Left hindlimb (tissue), 1 donor: ENCODE measurements around the gene ZNF273.
A peak's percentile ranks its signal among the peaks of the same experiment; 100 is the strongest.
"Not testable (repeated sequence)": the region's sequence is repeated elsewhere in the genome, so short reads cannot be mapped to it uniquely, and the experiment has no call there.

Experiments used
- DNase-seq: peaks from one replicate; pipeline ENCODE4 v3.0.0-alpha.2; 2018

The ZNF273 gene

DNA sequence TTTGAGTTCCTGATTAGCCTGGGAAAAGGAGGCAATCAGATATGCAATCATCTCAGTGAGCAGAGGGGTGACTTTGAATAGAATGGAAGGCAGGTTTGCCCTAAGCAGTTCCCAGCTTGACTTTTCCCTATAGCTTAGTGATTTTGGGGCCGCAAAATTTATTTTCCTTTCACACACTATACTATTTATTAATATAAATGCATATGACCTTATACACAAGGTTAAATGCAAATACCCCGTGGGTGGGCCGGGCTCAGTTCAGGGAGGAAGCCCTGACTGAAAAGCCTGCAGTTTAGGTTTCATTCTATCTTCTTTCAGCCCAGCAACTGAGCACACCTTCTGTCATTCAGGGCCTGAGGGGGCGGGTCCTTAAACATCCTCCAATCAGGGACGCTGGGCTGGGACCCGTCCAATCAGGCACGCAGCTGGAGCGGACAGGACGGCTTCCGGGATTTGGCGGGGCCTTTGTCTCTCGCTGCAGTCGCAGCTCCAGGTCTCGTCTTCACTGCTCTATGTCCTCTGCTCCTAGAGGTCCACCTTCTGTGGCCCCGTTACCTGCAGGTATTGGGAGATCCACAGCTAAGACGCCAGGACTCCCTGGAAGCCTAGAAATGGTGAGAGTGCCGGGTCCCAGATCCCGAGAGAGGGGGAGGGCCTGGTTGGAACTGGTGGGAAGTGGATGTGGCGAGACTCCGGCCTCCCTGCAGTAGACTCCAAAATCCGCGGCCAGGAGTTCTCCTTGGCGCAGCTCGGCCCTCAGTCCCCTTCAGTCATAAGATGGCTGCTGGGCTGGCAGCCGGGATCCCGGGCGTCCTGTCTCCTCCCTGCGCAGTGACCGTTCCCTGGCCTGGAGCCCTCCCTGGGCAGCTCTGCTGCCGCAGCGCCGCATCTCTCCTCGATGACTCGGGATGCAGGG, at the start of gene ZNF273:
TSS of gene ZNF273 (plus strand) at position 468 of the 916 bp plus-strand sequence. CDS start at position 513, 45 bp downstream.
- peak; percentile 90 for DNase-seq

DNA sequence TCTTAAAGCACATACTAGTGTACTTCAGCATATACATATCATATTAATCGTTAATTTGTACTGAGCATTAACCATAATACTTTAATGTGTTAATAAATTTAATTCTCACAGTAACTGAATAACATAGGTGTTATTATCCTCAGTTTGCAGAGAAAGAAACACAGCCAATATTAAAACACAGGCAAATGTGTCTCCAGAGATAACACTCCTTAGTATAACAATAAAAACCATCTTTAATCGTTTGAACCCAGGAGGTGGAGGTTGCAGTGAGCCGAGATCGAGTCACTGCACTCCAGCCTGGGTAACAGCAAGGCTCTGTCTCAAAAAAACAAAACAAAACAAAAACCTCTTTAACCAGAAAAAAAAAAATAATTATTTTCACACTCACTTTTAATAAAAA, 49.4 kb upstream of the ZNF273 start:
- no peak for DNase-seq

GRCh38 chr7:64854969-64855368, 48.1 kb upstream of the ZNF273 start:
- DNase-seq, result no peak

DNA sequence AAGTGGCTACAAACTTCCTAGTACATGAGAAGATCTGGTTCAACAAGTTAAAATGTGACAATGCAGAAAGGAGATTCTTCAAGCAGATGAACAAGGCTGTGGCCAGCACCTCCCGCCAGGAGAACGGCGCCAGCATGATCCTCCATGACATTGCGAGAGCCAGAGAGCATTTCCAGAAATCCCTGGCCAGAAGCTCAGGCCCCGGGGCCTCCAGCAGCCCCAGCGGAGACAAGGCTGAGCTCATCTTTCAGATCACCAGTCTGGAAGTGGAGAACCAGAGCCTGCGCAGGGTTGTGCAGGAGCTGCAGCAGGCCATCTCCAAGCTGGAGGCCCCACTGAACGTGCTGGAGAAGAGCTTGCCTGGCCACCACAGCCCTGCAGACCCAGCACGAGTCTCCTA, 40.1 kb upstream of the ZNF273 start:
- no peak for DNase-seq

DNA sequence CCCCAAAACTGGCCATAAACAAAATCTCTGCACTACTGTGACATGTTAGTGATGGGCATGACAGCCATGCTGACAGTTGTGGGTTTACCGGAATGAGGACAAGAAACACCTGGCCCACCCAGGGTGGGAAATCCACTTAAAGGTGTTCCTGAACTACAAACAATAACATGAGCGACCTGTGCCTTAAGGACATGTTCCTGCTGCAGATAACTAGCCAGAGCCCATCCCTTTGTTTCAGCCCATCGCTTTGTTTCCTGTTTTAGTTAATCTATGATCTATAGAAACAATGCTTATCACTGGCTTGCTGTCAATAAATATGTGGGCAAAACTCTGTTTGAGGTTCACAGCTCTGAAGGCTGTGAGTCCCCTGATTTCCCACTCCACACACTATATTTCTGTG, 39.5 kb upstream of the ZNF273 start:
- DNase-seq, result not testable (repeated sequence)

GRCh38 chr7:64863969-64864368, 39.1 kb upstream of the ZNF273 start:
- no peak for DNase-seq

DNA sequence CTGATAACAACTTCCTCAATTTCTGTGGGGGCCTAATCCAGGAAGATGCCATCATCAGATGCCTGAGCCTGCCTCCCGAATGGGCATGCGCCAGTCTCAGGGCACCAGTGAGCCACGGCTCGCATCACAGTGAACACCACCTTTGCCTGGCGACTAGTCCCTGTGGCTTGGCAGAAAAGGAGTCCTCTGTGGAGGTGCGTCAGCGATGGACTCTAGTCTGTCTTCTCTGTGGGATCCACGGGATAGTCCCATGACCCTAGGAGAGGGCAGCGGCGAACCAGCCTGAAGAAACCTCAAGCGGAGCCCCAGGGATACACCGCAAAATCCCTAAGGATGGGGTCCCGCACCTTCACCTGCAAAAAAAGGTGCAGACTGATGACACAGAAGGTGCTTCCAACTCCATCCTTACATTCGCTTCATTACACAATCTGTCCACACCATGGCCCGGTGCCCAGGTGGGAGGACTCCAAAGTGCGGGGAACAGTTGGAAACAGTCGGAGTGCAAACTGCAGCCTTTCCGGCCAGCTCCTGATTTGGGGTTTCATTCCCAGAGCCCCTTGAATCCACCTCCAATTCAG, 35.1 kb upstream of the ZNF273 start:
- DNase-seq, result no peak

DNA sequence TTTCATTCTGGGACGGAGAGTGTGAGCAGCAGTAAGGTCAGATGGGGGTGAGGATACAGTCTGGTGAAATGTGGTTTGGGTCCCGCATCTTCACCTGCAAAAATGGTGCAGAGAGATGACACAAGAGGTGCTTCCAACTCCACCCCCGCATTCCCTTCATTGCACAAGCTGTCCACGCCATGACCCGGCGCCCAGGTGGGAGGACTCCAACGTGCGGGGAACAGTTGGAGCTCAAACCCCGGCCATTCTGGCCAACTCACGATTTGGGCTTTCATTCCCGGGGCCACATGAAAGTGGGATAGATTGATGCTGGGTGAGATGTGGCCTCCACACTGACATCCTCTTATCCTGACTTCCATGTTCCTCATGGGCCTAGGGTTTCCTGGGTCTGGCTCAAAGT, 34.6 kb upstream of the ZNF273 start:
- DNase-seq, result no peak

DNA sequence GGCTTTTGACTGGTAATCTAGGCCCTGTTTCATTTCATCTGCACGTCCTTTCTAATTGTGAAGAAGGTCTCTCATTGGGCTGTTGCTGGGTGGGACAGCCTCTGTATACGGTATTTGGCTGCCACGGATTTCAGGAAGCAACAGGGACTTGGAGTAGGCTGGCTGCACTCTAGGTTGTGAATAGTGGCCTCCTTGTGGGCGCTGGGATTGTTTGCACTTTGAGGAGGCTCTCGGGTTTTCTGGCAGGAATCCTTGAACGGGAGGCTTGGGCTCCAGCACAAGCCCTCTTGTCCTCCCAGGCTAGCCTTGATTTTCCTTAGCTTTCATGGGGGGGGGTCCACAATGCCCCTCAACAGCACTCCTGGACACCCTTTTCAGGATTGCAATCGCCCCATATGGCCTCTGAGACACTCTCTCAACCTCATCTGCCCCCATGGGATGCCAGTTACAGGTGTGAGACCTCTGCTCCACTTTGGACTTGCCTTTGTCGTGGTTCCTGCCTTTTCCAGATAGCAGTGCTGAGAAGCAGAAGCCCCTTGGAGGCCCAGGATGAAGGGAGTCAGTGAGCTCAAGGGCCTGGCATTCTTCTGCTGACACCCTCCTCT, 33.9 kb upstream of the ZNF273 start:
- no peak for DNase-seq

DNA sequence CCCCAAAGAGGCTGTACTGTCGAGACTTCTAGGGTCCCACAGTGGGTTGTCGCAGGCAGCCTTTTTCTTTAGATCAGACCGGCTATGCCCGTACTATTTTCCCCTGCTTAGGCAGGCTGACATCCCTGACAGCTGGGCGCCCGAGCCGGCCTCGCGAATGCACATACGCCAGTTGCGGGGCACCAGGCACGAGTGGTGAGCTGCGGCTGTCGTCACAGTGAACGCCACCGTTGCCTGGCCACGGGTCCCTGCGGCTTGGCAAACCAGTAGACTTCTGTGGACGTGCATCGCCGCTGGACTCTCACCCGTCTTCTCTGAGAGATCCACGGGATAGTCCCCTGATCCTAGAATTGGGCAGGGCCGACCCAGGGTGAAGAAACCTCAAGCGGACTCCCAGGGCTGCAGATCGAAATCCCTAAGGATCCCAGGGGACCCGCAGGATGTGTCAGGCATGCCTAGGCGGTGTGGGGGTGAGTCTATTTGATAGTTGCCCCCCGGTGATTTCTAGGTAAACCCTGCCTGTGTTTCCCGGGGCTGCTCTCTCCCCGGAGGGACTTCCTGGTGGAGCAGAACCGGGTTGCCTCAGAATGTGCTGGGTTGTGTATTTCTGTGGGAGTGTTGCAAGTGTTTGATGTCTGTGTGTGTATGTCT, 33.0 kb upstream of the ZNF273 start:
- no peak for DNase-seq

- DNase-seq, result no peak
These were observed 32.4 kb upstream of the ZNF273 start for GRCh38 chr7:64870656-64871055.

GRCh38 chr7:64871761-64872160, 31.3 kb upstream of the ZNF273 start:
- no peak for DNase-seq

- DNase-seq, result no peak
These were observed 30.5 kb upstream of the ZNF273 start for GRCh38 chr7:64872351-64873154.

- no peak for DNase-seq
These were observed 29.9 kb upstream of the ZNF273 start for GRCh38 chr7:64873155-64873500.

DNA sequence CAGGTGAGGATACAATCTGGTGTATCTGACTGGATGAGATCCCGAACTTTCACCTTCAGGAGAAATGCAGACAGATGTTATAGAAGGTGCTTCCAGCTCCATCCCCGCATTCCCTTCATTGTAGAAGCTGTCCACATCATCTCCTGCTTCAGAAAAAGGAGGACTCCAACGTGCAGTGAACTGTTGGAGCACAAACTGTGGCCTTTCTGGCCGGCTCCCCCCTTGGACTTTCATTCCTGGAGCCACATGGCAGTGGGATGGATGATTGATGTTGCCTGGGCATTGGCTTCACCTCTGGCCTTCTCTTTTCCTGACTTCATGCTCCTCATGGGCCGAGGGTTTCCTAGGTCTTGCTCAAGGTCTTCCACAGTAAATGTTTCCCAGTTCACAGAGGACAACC, 29.6 kb upstream of the ZNF273 start:
- DNase-seq, result no peak

GRCh38 chr7:64874114-64874513, 29.0 kb upstream of the ZNF273 start:
- DNase-seq, result no peak

- DNase-seq, result no peak
These were observed 28.4 kb upstream of the ZNF273 start for GRCh38 chr7:64874562-64875250.

GRCh38 chr7:64875258-64875657, 27.8 kb upstream of the ZNF273 start:
- no peak for DNase-seq

DNA sequence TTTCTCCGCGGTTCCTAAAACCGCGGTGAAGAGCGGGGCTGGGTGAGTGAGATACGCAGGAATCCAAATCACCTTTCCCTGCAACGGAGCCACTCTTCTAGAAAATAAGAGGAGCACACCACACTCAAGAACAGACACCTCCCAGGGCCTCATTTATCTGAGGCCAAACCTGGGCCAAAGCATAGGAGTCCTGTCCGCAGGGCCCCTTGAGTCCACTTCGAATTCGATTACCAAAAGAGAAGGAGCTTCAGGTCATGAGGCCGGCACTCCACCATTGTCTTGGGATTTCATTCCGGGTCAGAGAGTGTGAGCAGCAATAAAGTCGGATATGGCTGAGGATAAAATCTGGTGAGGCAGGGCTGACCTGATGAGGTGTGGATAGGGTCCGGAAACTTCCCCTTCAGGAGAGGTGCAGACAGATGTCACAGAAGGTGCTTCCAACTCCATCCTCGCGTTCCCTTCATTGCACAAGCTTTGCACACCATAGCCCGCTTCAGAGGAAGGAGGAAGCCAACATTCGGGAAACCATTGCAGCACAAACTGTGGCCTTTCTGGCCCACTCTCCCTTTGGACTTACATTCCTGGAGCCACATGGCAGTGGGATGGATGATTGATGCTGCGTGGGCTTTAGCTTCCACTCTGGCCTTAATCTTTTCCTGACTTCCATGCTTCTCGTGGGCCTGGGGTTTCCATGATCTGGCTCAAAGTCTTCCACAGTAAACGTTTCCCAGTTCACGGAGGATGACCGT, 27.2 kb upstream of the ZNF273 start:
- DNase-seq, result no peak

GRCh38 chr7:64876792-64877713, 26.0 kb upstream of the ZNF273 start:
- DNase-seq, result no peak
